ENCODE measurements around the gene OR2Z1.

GRCh38 chr19:8682931-8683330 is 38.5 kb upstream of the OR2Z1 start:
- no peak for TF ChIP-seq ATF3 (CRISPR knock-in tag; IDR thresholded peaks at IDR 0.05)
- TF ChIP-seq ZHX1 (CRISPR knock-in tag; IDR thresholded peaks at IDR 0.05; ENCODE audit: low read depth) = no peak
- TF ChIP-seq EP300 (IDR thresholded peaks at IDR 0.05; ENCODE audit: low read depth in 2 of 2, low read length in 2 of 2) = no peak
- no peak for TF ChIP-seq EP300 (CRISPR knock-in tag; IDR thresholded peaks at IDR 0.05; ENCODE audit: borderline replicate concordance)
- TF ChIP-seq ARID4A (CRISPR knock-in tag; IDR thresholded peaks at IDR 0.05; ENCODE audit: borderline replicate concordance) = no peak
- TF ChIP-seq ZZZ3 (CRISPR knock-in tag; IDR thresholded peaks at IDR 0.05; ENCODE audit: borderline replicate concordance) = no peak
- TF ChIP-seq ZNF784 (CRISPR knock-in tag; IDR thresholded peaks at IDR 0.05; ENCODE audit: borderline replicate concordance) = no peak
